Fibroblast of lung (primary cell): ENCODE measurements around the gene PSD4. TPM values are rescaled to one million over a fixed set of nuclear protein-coding genes. Genes with fewer than 3 reads are reported as not detected.

Experiments used
- DNase-seq, 2 donors: peaks; one replicate each; pipeline versions ENCODE4 v3.0.0 to v3.0.0-alpha.2; 2010; ENCODE audit warnings: low read depth in 2 of 2
- H2AFZ ChIP-seq: 2 replicates; pipeline ENCODE4 v1.5.1; 2012; ENCODE audit warnings: low read length, control low read depth, inconsistent platforms
- H3K27ac ChIP-seq: 2 replicates; pipeline ENCODE4 v1.5.1; 2011; ENCODE audit warnings: low read length, control low read depth; ENCODE audit not compliant: insufficient read depth
- H3K27me3 ChIP-seq: 2 replicates; pipeline ENCODE4 v1.5.1; 2011; ENCODE audit warnings: mild to moderate bottlenecking, low read length; ENCODE audit not compliant: control insufficient read depth, insufficient read depth
- H3K36me3 ChIP-seq: 2 replicates; pipeline ENCODE4 v1.5.1; 2011; ENCODE audit warnings: low read length; ENCODE audit not compliant: control insufficient read depth, insufficient read depth
- H3K4me1 ChIP-seq: 2 replicates; pipeline ENCODE4 v1.5.1; 2011; ENCODE audit warnings: low read length; ENCODE audit not compliant: control insufficient read depth, insufficient read depth; ENCODE audit errors: extremely low read depth
- H3K4me2 ChIP-seq: 2 replicates; pipeline ENCODE4 v1.5.1; 2011; ENCODE audit warnings: low read length, control low read depth; ENCODE audit not compliant: insufficient read depth; ENCODE audit errors: extremely low read depth
- H3K4me3 ChIP-seq, 4 experiments: fragments of 200-600 bp in 1 of 4; sonication (generic) in 1 of 4; replicated peaks in 1 of 4; 2 replicates each; pipeline ENCODE4 v1.5.1; 2011 to 2016; ENCODE audit warnings: low read length in 4 of 4, low read depth in 3 of 4, mild to moderate bottlenecking in 3 of 4, control low read depth in 2 of 4, inconsistent platforms in 1 of 4, mixed read lengths in 1 of 4; ENCODE audit not compliant: insufficient read depth in 1 of 4; ENCODE audit errors: control extremely low read depth in 1 of 4
- H3K79me2 ChIP-seq: 2 replicates; pipeline ENCODE4 v1.5.1; 2012; ENCODE audit warnings: mild to moderate bottlenecking, low read length, inconsistent platforms; ENCODE audit not compliant: control insufficient read depth, insufficient read depth
- H3K9ac ChIP-seq: 2 replicates; pipeline ENCODE4 v1.5.1; 2011; ENCODE audit warnings: mild to moderate bottlenecking, low read length, control low read depth; ENCODE audit not compliant: insufficient read depth
- H3K9me3 ChIP-seq: 2 replicates; pipeline ENCODE4 v1.5.1; 2012; ENCODE audit warnings: low read depth, low read length; ENCODE audit not compliant: control insufficient read depth, insufficient read depth
- H4K20me1 ChIP-seq: 2 replicates; pipeline ENCODE4 v1.5.1; 2011; ENCODE audit warnings: low read length; ENCODE audit not compliant: control insufficient read depth, insufficient read depth; ENCODE audit errors: extremely low read depth
- EZH2 ChIP-seq: IDR thresholded peaks from 2 replicates; pipeline ENCODE4 v1.5.1; 2012; ENCODE audit warnings: low read length, control low read depth, mild to moderate bottlenecking; ENCODE audit errors: missing control alignments
- polyA plus RNA-seq, 2 donors: library from polyadenylated mRNA; depleted of rRNA in 1 of 2; stranded (reverse) in 1 of 2; unstranded in 1 of 2; fragments of >200 nt; gene quantifications; 2 replicates each; pipeline ENCODE4 v1.2.1, GENCODE V29; 2011 to 2012; ENCODE audit warnings: missing spikeins in 1 of 2
- total RNA-seq: library from RNA; depleted of rRNA; stranded (reverse); fragments of >200 nt; gene quantifications from 2 replicates; pipeline ENCODE4 v1.2.1, GENCODE V29; 2014
- TF ChIP-seq, protein P1 (sequence below), 2 donors: IDR thresholded peaks in 1 of 2; conservative IDR thresholded peaks in 1 of 2; 1 replicate in 1 of 2; 2 replicates in 1 of 2; pipeline ENCODE4 v1.5.1; 2011 to 2012; ENCODE audit warnings: low read length in 2 of 2, control low read depth in 1 of 2, inconsistent platforms in 1 of 2, low read depth in 1 of 2, mild to moderate bottlenecking in 1 of 2

PSD4 gene
- total and polyA plus RNA-seq, 2 donors (not counting 1 experiment from before 2014, with no cell fraction given): 1.0 to 6.1 TPM

DNA sequence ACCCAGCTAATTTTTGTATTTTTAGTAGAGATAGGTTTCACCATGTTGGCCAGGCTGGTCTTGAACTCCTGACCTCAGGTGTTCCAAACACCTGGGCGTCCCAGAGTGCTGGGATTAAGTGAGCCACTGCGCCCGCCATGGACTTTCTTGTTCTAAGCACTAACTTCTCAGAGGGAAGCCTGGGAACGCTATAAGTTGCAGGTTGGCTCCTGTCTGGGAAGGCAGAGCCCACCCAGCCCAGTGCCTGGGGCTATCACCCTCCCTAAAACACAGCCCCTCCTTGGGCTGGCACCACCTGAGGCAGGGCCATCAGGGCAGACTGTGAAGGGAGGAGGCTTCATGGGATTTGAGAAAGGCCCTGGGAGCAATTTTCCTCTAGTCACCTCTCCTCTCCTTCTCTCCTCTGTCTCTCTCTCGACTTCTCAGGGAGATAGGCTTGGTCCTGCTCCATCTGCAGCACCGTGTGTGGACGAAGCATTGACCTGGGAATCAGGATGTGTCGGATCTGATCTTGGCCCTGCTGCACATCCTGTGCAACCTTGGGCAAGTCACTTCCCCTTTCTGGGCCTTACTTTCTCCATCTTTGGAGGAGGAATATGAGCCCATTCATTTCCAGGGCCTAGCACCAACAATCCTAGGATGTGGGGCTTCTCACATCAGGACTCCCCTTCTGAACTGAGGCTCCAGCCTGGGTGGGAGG is 10.9 kb downstream of the PSD4 start:
- DNase-seq: no peak
- Histone ChIP-seq H3K79me2 (no peaks in the 10 kb centered on the region), H3K4me3 (no peak overlapping the region), H3K36me3 (no peaks in the 10 kb centered on the region), H3K4me2 (no peak overlapping the region), H2AFZ (no peak overlapping the region), H3K27me3 (no peaks in the 10 kb centered on the region), H3K9me3 (no peaks in the 10 kb centered on the region), H3K27ac (no peak overlapping the region), H4K20me1 (no peaks in the 10 kb centered on the region), H3K9ac (no peak overlapping the region), H3K4me1 (no peaks in the 10 kb centered on the region)
- TF ChIP-seq EZH2: no peak
- TF ChIP-seq, protein P1, sequence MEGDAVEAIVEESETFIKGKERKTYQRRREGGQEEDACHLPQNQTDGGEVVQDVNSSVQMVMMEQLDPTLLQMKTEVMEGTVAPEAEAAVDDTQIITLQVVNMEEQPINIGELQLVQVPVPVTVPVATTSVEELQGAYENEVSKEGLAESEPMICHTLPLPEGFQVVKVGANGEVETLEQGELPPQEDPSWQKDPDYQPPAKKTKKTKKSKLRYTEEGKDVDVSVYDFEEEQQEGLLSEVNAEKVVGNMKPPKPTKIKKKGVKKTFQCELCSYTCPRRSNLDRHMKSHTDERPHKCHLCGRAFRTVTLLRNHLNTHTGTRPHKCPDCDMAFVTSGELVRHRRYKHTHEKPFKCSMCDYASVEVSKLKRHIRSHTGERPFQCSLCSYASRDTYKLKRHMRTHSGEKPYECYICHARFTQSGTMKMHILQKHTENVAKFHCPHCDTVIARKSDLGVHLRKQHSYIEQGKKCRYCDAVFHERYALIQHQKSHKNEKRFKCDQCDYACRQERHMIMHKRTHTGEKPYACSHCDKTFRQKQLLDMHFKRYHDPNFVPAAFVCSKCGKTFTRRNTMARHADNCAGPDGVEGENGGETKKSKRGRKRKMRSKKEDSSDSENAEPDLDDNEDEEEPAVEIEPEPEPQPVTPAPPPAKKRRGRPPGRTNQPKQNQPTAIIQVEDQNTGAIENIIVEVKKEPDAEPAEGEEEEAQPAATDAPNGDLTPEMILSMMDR (conservative IDR thresholded peaks at IDR 0.05 in 1 of 2, IDR thresholded peaks at IDR 0.05 in 1 of 2; ENCODE audit: low read depth in 1 of 2, low read length in 2 of 2): no peak

- Histone ChIP-seq H3K36me3 (no peaks in the 10 kb centered on the region), H3K27ac (no peak overlapping the region), H4K20me1 (no peaks in the 10 kb centered on the region), H3K9me3 (no peaks in the 10 kb centered on the region), H3K4me2 (no peak overlapping the region), H3K27me3 (no peaks in the 10 kb centered on the region), H3K4me3 (no peak overlapping the region), H3K79me2 (no peaks in the 10 kb centered on the region), H2AFZ (no peak overlapping the region), H3K9ac (no peak overlapping the region), H3K4me1 (no peaks in the 10 kb centered on the region)
- DNase-seq: no peak
- TF ChIP-seq, protein P1 (conservative IDR thresholded peaks at IDR 0.05 in 1 of 2, IDR thresholded peaks at IDR 0.05 in 1 of 2; ENCODE audit: low read depth in 1 of 2, low read length in 2 of 2): no peak
- TF ChIP-seq EZH2: no peak
Observed at GRCh38 chr2:113185664-113186432, 12.1 kb downstream of the PSD4 start.

- no peaks in the 10 kb centered on the region for H3K79me2 ChIP-seq
- no peak overlapping the region for H3K9ac ChIP-seq
- H3K27ac ChIP-seq: no peak overlapping the region
- no peak overlapping the region for H2AFZ ChIP-seq
- H3K4me3 ChIP-seq: no peak overlapping the region
- H4K20me1 ChIP-seq: no peaks in the 10 kb centered on the region
- DNase-seq: no peak
- TF ChIP-seq, protein P1 (conservative IDR thresholded peaks at IDR 0.05 in 1 of 2, IDR thresholded peaks at IDR 0.05 in 1 of 2; ENCODE audit: low read depth in 1 of 2, low read length in 2 of 2): no peak
- no peak for TF ChIP-seq EZH2
- H3K4me1 ChIP-seq: no peaks in the 10 kb centered on the region
- H3K4me2 ChIP-seq: no peak overlapping the region
- no peaks in the 10 kb centered on the region for H3K9me3 ChIP-seq
- no peaks in the 10 kb centered on the region for H3K36me3 ChIP-seq
- no peaks in the 10 kb centered on the region for H3K27me3 ChIP-seq
Observed at GRCh38 chr2:113186433-113186796, 12.6 kb downstream of the PSD4 start.
